Sigmoid colon (tissue), 4 donors: ENCODE data around the gene ZNF670.

ENCODE experiments used
- CTCF ChIP-seq, 4 experiments: fragments of 450-650 bp in 3 of 4; fragments of 200-600 bp in 1 of 4; IDR thresholded peaks; one replicate each; pipeline ENCODE4 v1.5.1; 2016 to 2019; ENCODE audit warnings: antibody characterized with exemption in 4 of 4, mild to moderate bottlenecking in 3 of 4, moderate library complexity in 2 of 4
- EP300 ChIP-seq, 4 donors: sonication (generic); formaldehyde crosslinking; IDR thresholded peaks; one replicate each; pipeline ENCODE4 v1.6.1; 2017; ENCODE audit warnings: antibody characterized with exemption in 4 of 4
- POLR2A ChIP-seq, 2 donors: fragments of 450-650 bp; IDR thresholded peaks; one replicate each; pipeline ENCODE4 v1.6.1; 2016; ENCODE audit warnings: antibody characterized with exemption in 2 of 2, mild to moderate bottlenecking in 2 of 2, moderate library complexity in 2 of 2
- POLR2AphosphoS5 ChIP-seq, 4 donors: sonication (generic); formaldehyde crosslinking; IDR thresholded peaks; one replicate each; pipeline ENCODE4 v1.6.1; 2017; ENCODE audit warnings: antibody characterized with exemption in 4 of 4

- no peak for TF ChIP-seq CTCF (IDR thresholded peaks at IDR 0.05)
- no peak for TF ChIP-seq EP300 (IDR thresholded peaks at IDR 0.05)
- no peak for TF ChIP-seq POLR2A (IDR thresholded peaks at IDR 0.05)
- TF ChIP-seq POLR2AphosphoS5 (IDR thresholded peaks at IDR 0.05) = no peak
Observed at GRCh38 chr1:247077876-247078257, 744 bp downstream of the ZNF670 start.
